SJSA1 (cell line): Measurements from ENCODE around the gene IL21. TPM values are rescaled to one million over a fixed set of nuclear protein-coding genes. Genes with fewer than 3 reads are reported as not detected.
"Not testable (repeated sequence)": the region's sequence is repeated elsewhere in the genome, so short reads cannot be mapped to it uniquely, and the experiment has no call there.

ENCODE experiments used
- DNase-seq, 2 experiments: peaks; one replicate each; pipeline ENCODE4 v3.0.0-alpha.2; 2015 to 2020; ENCODE audit warnings: low spot score in 2 of 2, low read depth in 1 of 2
- H3K27ac ChIP-seq: fragments of 250-450 bp; sonication (Bioruptor Pico); 2 replicates; pipeline ENCODE4 v1.5.1; 2020; ENCODE audit warnings: mild to moderate bottlenecking, moderate library complexity
- H3K27me3 ChIP-seq: fragments of 250-450 bp; sonication (Bioruptor Pico); replicated peaks from 2 replicates; pipeline ENCODE4 v1.5.1; 2020; ENCODE audit warnings: mild to moderate bottlenecking, moderate library complexity
- H3K36me3 ChIP-seq: fragments of 250-450 bp; sonication (Bioruptor Pico); 2 replicates; pipeline ENCODE4 v1.5.1; 2020; ENCODE audit warnings: mild to moderate bottlenecking
- H3K4me1 ChIP-seq: fragments of 250-450 bp; sonication (Bioruptor Pico); replicated peaks from 2 replicates; pipeline ENCODE4 v1.6.1; 2021; ENCODE audit warnings: mild to moderate bottlenecking
- H3K4me3 ChIP-seq: fragments of 250-450 bp; sonication (Bioruptor Pico); 2 replicates; pipeline ENCODE4 v1.5.1; 2020; ENCODE audit warnings: mild to moderate bottlenecking
- H3K9me3 ChIP-seq: fragments of 250-450 bp; sonication (Bioruptor Pico); replicated peaks from 2 replicates; pipeline ENCODE4 v1.5.1; 2020; ENCODE audit warnings: mild to moderate bottlenecking
- total RNA-seq: library from RNA; depleted of rRNA; stranded (reverse); fragments of >200 nt; shearing (Covaris generic); gene quantifications from 2 replicates; pipeline ENCODE4 v1.2.3, GENCODE V29; 2014

Gene IL21
- total RNA-seq, 1 experiment from 2014 or later = not detected

DNA sequence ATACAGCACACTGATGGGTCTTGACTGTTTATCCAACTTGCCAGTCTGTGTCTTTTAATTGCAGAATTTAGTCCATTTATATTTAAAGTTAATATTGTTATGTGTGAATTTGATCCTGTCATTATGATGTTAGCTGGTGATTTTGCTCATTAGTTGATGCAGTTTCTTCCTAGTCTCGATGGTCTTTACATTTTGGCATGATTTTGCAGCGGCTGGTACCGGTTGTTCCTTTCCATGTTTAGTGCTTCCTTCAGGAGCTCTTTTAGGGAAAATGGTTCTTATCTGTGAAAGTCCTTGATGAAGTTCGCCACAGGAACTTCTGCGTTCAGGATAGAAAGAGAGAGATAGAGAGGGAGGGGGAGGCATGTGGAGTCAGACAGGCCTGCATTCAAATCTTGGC lies 35.7 kb upstream of the IL21 start:
- not testable (repeated sequence) for H3K27me3 ChIP-seq, H3K4me1 ChIP-seq, DNase-seq, H3K9me3 ChIP-seq, H3K36me3 ChIP-seq, H3K4me3 ChIP-seq, H3K27ac ChIP-seq

DNA sequence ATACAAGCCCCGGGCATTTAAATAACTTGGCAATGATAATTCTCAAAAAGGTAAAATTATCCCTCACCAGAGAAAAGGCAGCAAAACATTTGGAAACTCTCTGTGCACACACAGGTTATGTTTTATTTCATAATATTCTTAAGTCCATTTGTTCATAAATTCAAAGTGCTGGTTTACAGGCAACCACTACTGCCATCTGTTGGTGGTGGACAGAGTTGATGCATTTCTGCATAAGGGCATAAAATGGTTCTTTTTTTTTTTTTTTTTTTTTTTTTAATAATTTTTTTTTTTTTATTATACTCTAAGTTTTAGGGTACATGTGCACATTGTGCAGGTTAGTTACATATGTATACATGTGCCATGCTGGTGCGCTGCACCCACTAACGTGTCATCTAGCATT lies 31.5 kb upstream of the IL21 start:
- Histone ChIP-seq H3K36me3 (no peaks in the 10 kb centered on the region), H3K9me3 (no peaks in the 10 kb centered on the region; the same call in 1 of the 2 replicates), H3K4me1 (no peaks in the 10 kb centered on the region), H3K27me3 (no peaks in the 10 kb centered on the region), H3K27ac (no peak overlapping the region), H3K4me3 (no peak overlapping the region)
- no peak for DNase-seq

DNA sequence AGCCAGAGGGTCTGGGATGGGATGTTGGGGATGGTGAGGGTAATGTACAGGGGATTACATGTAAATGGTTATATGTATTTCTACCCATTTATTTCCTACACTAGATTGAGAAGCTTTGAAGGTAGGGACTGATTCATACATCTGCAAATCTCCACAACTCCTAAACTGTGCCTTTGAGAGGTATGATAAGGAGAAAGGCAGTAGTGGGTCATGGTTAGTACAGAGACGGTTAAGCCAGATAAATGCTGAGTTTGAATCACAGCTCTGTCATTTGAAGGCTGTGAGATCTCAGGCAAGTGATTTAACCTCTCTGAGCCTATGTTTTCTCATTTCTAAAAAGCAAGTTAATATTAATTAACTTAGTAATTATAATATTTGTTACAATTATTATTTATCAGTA lies 29.3 kb upstream of the IL21 start:
- no peak for DNase-seq
- Histone ChIP-seq H3K9me3 (no peaks in the 10 kb centered on the region), H3K27me3 (no peaks in the 10 kb centered on the region), H3K4me3 (no peak overlapping the region), H3K36me3 (no peaks in the 10 kb centered on the region), H3K27ac (no peak overlapping the region), H3K4me1 (no peaks in the 10 kb centered on the region)

DNA sequence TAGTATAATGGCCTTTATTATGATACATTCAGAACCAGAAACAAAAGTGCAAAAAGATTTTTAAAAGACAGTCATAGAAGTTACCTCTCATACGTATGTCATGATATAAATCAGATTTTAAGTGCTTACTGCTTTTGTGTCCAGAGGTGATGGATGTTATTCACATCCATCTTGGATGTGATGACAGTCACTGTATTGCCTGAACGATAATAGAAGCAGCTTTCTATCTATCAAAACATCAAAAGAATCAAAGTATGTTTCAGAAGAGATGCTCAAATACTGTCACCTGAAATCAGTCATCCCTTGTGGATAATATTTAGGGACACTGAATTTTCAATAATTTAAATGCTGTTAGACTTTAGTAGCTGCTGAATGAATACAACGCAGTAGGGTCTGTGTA lies 26.8 kb upstream of the IL21 start:
- Histone ChIP-seq H3K27me3 (no peaks in the 10 kb centered on the region), H3K9me3 (no peaks in the 10 kb centered on the region), H3K36me3 (no peaks in the 10 kb centered on the region), H3K4me3 (no peak overlapping the region), H3K27ac (no peak overlapping the region), H3K4me1 (no peaks in the 10 kb centered on the region)
- DNase-seq = no peak

DNA sequence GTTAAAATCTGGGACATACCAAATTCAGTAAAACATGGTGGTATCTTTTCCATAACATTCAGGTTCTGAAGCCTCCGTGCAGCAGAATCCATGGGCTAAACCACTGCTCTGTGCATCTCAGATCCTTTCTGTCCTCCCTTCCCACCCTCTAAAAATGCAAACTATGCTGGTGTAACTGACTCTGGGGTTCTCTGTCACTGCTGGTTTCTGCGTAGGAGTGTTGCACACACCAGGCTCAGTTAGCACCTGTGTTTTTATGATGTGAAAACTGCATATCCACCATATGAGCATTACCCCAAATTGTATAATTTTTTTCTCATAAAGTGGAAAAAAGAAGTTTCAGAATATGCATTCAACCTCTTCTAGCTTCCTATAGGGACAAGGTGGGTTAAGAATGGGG lies 22.4 kb upstream of the IL21 start:
- no peak for DNase-seq
- Histone ChIP-seq H3K9me3 (no peaks in the 10 kb centered on the region), H3K36me3 (no peaks in the 10 kb centered on the region), H3K4me3 (no peak overlapping the region), H3K27me3 (no peaks in the 10 kb centered on the region), H3K27ac (no peak overlapping the region), H3K4me1 (peaks cover 8% of the 10 kb centered on the region)

DNA sequence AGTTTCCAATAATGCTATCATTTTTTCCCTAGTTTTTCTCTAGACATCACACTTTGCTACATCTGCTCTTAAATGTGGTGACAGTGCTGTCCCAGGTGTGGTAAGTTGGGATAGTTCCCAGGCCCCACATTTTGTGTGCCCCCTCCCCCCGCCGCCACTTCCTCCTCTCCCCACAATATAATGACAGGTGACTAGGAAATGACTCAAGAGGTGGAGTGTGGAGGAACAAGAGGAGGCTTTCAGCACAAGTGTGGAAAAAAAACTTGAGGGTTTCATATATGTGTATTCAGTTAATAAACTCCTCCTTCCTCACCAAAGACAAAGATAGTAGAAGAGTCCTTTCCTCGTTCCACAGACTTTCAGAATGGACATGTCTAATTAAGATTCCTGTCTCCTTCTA lies 18.3 kb upstream of the IL21 start:
- H3K27ac ChIP-seq = no peak overlapping the region
- H3K4me1 ChIP-seq = peaks cover 8% of the 10 kb centered on the region
- H3K36me3 ChIP-seq = no peaks in the 10 kb centered on the region
- H3K9me3 ChIP-seq = no peaks in the 10 kb centered on the region
- no peak overlapping the region for H3K4me3 ChIP-seq
- DNase-seq = no peak
- H3K27me3 ChIP-seq = no peaks in the 10 kb centered on the region

DNA sequence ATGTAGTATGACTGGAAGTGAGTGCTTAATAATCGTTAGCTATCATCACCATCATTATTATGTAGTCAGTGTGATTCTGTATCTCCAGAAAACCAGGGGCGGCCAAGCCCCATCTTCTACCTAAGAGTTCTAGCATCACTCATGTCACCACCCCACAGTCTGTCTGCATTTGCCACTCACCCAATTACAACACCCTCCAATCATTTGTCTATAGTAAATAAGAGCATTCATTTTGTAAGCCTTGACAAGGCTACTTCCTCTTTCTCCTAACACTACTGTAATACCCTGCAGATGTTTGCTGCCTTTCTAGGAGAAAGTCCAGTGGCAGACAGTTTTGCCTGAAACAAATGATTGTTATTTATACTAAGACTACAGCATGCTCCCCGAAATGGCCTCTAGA lies 15.8 kb upstream of the IL21 start:
- Histone ChIP-seq H3K4me1 (peaks cover 8% of the 10 kb centered on the region), H3K27me3 (no peaks in the 10 kb centered on the region), H3K9me3 (no peaks in the 10 kb centered on the region), H3K36me3 (no peaks in the 10 kb centered on the region), H3K4me3 (no peak overlapping the region), H3K27ac (no peak overlapping the region)
- no peak for DNase-seq

DNA sequence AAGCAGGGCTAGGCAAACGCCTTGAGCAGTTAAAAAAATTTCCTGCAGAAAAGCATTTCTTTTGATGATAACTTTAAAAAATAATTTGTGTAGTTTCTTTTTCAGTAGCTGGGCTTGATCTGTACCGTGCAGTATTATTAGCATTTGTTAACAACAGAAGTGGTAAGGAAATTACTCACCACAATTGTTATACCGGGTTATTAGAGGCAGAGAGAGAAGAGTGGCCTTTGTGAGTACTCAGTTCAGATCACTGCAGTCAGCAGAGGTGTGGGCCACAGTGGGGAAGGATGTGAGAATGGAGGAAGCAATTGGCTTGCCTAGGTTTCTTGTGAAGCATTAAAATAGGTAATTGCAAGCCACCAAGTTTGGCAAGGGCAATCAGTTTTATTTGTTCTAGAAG lies 14.3 kb upstream of the IL21 start:
- no peak for DNase-seq
- Histone ChIP-seq H3K4me3 (no peak overlapping the region), H3K9me3 (no peaks in the 10 kb centered on the region), H3K4me1 (peaks cover 8% of the 10 kb centered on the region), H3K36me3 (no peaks in the 10 kb centered on the region), H3K27ac (no peak overlapping the region), H3K27me3 (no peaks in the 10 kb centered on the region)

DNA sequence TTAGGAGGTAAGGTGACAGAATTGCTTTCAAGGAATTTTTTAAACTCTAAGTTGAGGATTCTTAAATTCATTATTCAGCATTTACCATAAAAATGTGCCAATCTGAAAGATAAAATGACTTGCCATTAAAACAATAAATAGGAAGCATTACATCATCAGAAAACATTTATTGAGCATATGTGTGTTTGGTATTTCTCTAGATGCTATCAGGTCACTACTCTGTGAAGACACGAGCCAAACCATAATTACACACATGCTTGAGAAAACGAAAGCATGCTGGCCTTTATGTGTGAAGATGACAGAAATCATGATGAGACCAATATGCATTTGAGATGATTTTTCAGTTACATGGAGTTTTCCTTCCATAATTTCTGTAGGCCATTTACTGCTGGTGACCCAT lies 12.3 kb upstream of the IL21 start:
- H3K4me3 ChIP-seq = no peak overlapping the region
- H3K27ac ChIP-seq = no peak overlapping the region
- H3K36me3 ChIP-seq = no peaks in the 10 kb centered on the region
- no peaks in the 10 kb centered on the region for H3K4me1 ChIP-seq
- peaks cover 6% of the 10 kb centered on the region; the same call in 1 of the 2 replicates for H3K27me3 ChIP-seq
- no peaks in the 10 kb centered on the region for H3K9me3 ChIP-seq
- DNase-seq = no peak

DNA sequence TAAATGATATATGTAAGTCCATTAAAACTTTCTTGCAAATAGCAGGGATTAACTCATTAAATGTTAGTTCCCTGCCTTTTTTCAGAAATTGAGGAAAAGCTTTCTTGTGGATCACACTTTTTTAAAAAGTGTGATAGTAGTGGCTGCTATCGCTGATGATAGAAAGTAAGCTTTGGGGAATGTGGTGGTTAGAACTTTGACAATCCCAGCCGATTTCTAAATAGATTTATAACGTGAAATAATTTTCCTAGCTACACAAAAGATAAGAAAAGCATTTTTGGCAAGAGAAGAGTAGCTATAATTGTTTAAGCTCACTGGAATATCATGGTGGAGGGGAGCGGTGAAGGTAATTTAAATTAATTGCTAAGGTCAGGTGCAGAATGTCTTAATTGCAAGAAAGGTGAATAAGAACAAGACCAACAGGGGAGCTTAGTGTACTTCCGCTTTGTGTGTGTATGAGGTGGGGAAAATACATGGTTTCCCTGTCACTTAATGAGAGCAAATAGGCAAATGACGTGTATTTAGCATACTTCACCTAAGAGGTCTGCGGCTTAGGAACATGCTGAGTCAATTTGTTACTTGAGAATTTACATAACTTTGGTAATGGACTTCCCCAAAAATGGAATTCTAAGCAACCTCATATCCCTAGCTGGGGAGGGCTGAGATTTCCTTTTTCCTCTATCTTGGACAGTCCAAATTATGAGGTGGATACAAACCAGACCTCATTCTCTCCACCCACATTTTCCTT lies 11.7 kb upstream of the IL21 start:
- Histone ChIP-seq H3K4me3 (no peak overlapping the region), H3K36me3 (no peaks in the 10 kb centered on the region), H3K27ac (no peak overlapping the region), H3K4me1 (no peaks in the 10 kb centered on the region), H3K27me3 (peaks cover 10% of the 10 kb centered on the region; the same call in 1 of the 2 replicates), H3K9me3 (no peaks in the 10 kb centered on the region)
- no peak for DNase-seq

DNA sequence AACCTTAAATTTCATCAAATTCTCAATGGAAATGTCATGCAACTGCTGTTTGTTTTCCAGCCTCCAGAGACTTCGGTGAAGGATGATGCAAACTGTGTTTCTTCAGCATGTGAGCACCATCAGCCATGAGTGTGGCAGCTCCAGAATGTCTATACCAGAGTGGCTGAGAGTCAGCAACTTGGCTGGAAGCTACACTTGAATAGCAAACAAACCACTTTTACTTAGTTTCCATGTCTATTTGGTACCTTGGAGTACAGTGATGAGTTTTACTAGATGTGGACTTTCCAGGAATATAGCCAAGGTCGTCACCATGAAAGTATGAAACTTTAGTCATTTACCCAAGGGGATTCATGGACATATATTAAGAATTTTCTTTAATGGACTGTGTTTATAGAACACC lies 4.3 kb upstream of the IL21 start:
- H3K36me3 ChIP-seq = no peaks in the 10 kb centered on the region
- H3K27ac ChIP-seq = no peak overlapping the region
- peaks cover 13% of the 10 kb centered on the region; the same call in 1 of the 2 replicates for H3K27me3 ChIP-seq
- DNase-seq = no peak
- H3K9me3 ChIP-seq = no peaks in the 10 kb centered on the region
- H3K4me3 ChIP-seq = no peak overlapping the region
- H3K4me1 ChIP-seq = no peaks in the 10 kb centered on the region

DNA sequence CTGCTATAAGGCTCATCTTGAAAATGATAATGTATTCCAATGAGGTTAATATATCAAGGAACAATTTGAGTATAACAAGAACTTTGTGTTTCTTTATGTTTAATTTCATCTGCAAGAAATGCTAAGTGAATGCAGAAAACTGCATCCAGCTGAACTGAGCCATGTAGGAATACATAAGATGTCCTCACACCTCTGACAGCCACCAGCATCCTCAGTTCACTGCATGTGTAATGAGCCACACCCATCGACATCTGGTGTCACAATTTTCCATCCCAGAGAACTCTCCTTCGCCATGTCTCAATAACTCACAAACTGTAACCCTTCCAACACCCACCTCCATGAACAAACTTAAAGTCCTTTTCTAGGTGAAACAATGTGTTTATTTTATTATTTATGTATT lies 3.3 kb upstream of the IL21 start:
- Histone ChIP-seq H3K9me3 (no peaks in the 10 kb centered on the region), H3K4me3 (no peak overlapping the region), H3K4me1 (no peaks in the 10 kb centered on the region), H3K27me3 (peaks cover 13% of the 10 kb centered on the region; the same call in 1 of the 2 replicates), H3K27ac (no peak overlapping the region), H3K36me3 (no peaks in the 10 kb centered on the region)
- DNase-seq = no peak

DNA sequence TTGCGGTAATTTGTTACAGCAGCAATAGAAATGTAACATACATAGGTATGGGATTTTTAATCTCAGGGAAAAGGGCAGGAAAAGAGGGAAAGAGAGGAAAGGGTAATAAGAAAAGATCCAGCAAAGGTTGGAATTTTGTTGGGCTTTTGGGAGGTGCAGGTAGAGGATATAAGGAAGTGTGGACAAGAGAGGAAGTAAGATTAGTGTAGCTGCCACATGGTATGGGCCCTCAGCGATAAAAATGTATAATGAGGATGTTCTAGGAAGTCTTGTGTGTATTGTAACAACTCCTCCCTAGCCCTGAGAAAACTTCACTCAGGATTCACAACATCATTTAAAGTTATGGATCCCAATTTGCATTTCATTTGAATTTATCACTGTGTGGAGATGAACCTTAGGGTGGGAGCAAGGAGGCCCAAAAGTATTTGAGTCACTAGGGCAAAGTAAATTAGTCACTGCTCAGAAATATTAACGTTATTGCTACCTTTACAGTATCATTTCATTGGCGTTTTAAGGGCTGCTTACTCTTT lies 2.8 kb upstream of the IL21 start:
- H3K36me3 ChIP-seq = no peaks in the 10 kb centered on the region
- no peak for DNase-seq
- no peaks in the 10 kb centered on the region for H3K4me1 ChIP-seq
- H3K27ac ChIP-seq = no peak overlapping the region
- H3K4me3 ChIP-seq = no peak overlapping the region
- H3K27me3 ChIP-seq = peaks cover 8% of the 10 kb centered on the region; the same call in 1 of the 2 replicates
- H3K9me3 ChIP-seq = no peaks in the 10 kb centered on the region

DNA sequence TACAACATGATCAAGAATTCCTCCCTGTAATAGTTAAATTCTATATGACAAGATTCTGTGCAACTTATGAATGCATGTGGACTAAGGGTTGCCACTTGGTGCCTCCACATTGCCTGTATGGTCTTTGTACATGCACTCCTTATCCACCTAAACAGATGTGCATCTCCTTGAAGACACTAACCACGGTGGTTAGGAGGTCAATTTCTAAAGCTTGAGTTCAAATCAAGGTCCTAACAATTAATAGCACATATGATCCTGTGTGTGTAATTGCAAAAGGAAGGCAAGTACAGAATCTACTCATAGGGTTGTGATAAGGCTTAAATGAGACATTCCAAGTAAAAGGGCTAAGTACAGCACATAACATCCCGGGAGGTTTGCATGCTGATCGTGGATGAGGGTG lies 1.5 kb upstream of the IL21 start:
- Histone ChIP-seq H3K36me3 (no peaks in the 10 kb centered on the region), H3K27ac (no peak overlapping the region), H3K27me3 (peaks cover under 1% of the 10 kb centered on the region; the same call in 1 of the 2 replicates), H3K9me3 (no peaks in the 10 kb centered on the region), H3K4me1 (no peaks in the 10 kb centered on the region), H3K4me3 (no peak overlapping the region)
- no peak for DNase-seq

DNA sequence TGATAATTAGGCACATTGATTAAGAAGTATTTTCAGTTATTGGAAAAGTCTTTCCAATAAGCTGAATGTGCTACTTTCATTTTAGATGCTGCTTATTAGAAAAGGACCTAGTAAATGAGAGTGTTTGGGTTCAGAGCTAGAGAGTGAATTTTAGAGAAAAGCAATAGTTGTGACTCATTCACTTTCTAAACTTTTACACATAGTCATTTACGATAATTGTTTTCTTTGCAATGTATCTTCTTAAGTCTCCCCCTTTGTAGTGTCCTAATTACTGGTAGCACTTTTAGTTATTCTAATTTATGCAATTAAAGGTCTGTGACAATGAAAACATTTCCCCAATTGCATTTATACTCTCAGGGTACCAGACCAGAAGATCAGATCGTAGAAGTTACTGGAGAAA lies 1.3 kb downstream of the IL21 start:
- Histone ChIP-seq H3K9me3 (no peaks in the 10 kb centered on the region), H3K27me3 (no peaks in the 10 kb centered on the region), H3K27ac (no peak overlapping the region), H3K4me3 (no peak overlapping the region), H3K4me1 (no peaks in the 10 kb centered on the region), H3K36me3 (no peaks in the 10 kb centered on the region)
- no peak for DNase-seq
